GM19023 (cell line): ENCODE results near the gene GTPBP1.

Experiments
- ATAC-seq: cut with Tn5 transposase; IDR thresholded peaks from one replicate; pipeline ENCODE4 v1.9.1; 2021; ENCODE audit warnings: mild to moderate bottlenecking, moderate library complexity; ENCODE audit not compliant: unreplicated experiment

GTPBP1 gene

GRCh38 chr22:38739300-38740055, 33.7 kb downstream of the GTPBP1 start:
- no peak for ATAC-seq

GRCh38 chr22:38740116-38740723, 34.5 kb downstream of the GTPBP1 start:
- no peak for ATAC-seq

- no peak for ATAC-seq
Measured at GRCh38 chr22:38740754-38741153, 35.0 kb downstream of the GTPBP1 start.

GRCh38 chr22:38741166-38741565, 35.4 kb downstream of the GTPBP1 start:
- no peak for ATAC-seq

- no peak for ATAC-seq
Measured at GRCh38 chr22:38741576-38741975, 35.8 kb downstream of the GTPBP1 start.

GRCh38 chr22:38742176-38742942, 36.6 kb downstream of the GTPBP1 start:
- ATAC-seq: no peak

- no peak for ATAC-seq
Measured at GRCh38 chr22:38744981-38745380, 39.2 kb downstream of the GTPBP1 start.

- no peak for ATAC-seq
Measured at GRCh38 chr22:38745676-38746460, 40.1 kb downstream of the GTPBP1 start.

- ATAC-seq: no peak
Measured at GRCh38 chr22:38748487-38749136, 42.9 kb downstream of the GTPBP1 start.

- no peak for ATAC-seq
Measured at GRCh38 chr22:38750104-38750503, 44.4 kb downstream of the GTPBP1 start.

- ATAC-seq: no peak
Measured at GRCh38 chr22:38750638-38751037, 44.9 kb downstream of the GTPBP1 start.

- ATAC-seq: no peak
Measured at GRCh38 chr22:38751066-38751421, 45.3 kb downstream of the GTPBP1 start.

GRCh38 chr22:38751422-38752346, 45.9 kb downstream of the GTPBP1 start:
- peak; percentile 35 for ATAC-seq

- no peak for ATAC-seq
Measured at GRCh38 chr22:38753948-38754750, 48.4 kb downstream of the GTPBP1 start.

- no peak for ATAC-seq
Measured at GRCh38 chr22:38754751-38755154, 49.0 kb downstream of the GTPBP1 start.

- peak; percentile 28 for ATAC-seq
Measured at GRCh38 chr22:38755155-38755910, 49.6 kb downstream of the GTPBP1 start.

- ATAC-seq: peak; percentile 77
Measured at GRCh38 chr22:38755911-38756532, 50.3 kb downstream of the GTPBP1 start, which contains the start of gene SUN2. Gene SUN2 (minus strand): TSS chr22:38755998. CDS start chr22:38752628, 3,370 bp downstream.
